Stimulated activated naive CD8-positive, alpha-beta T cell treated with anti-CD3 and anti-CD28 coated beads, Interleukin-15, amount 100 ng/mL, for 72 hours (primary cell): ENCODE data around the gene GOPC.
"Not testable (repeated sequence)": the region's sequence is repeated elsewhere in the genome, so short reads cannot be mapped to it uniquely, and the experiment has no call there.

Experiments used
- ATAC-seq: fragments of 150-1000 bp; cut with Tn5 transposase; 2 replicates; pipeline ENCODE4 v1.10.0; 2021; ENCODE audit warnings: mild to moderate bottlenecking, moderate library complexity
- DNase-seq, 2 donors: peaks; one replicate each; pipeline ENCODE4 v3.0.0; 2021 to 2022
- H3K27ac Mint-ChIP-seq, 2 donors: one replicate each; pipeline ENCODE4 v1.8.0; 2022; ENCODE audit warnings: mild to moderate bottlenecking in 2 of 2, mixed read lengths in 2 of 2, moderate library complexity in 2 of 2
- H3K27me3 Mint-ChIP-seq: one replicate; pipeline ENCODE4 v1.8.0; 2022; ENCODE audit warnings: mixed read lengths
- H3K4me1 Mint-ChIP-seq: one replicate; pipeline ENCODE4 v1.8.0; 2022; ENCODE audit warnings: mild to moderate bottlenecking, mixed read lengths
- H3K4me3 Mint-ChIP-seq, 2 donors: one replicate each; pipeline ENCODE4 v1.8.0; 2022; ENCODE audit warnings: mild to moderate bottlenecking in 2 of 2, mixed read lengths in 2 of 2, moderate library complexity in 1 of 2
- H3K9me3 Mint-ChIP-seq, 2 donors: one replicate each; pipeline ENCODE4 v1.8.0; 2022; ENCODE audit warnings: mixed read lengths in 2 of 2

Gene GOPC

GRCh38 chr6:117602151-117602898 lies at the start of gene GOPC:
TSS of gene GOPC (minus strand) at chr6:117602511. CDS start at chr6:117602288, 223 bp downstream.
- peak; percentile 91 to 97 for DNase-seq
- H3K4me3 Mint-ChIP-seq: peak within 1 kb of the TSS; percentile 99 to 100
- H3K27ac Mint-ChIP-seq: peak within 1 kb of the TSS; percentile 99 to 100
- H3K4me1 Mint-ChIP-seq: peaks cover 13% of the 10 kb centered on the region
- H3K9me3 Mint-ChIP-seq: no peaks in the 10 kb centered on the region
- no peaks in the 10 kb centered on the region for H3K27me3 Mint-ChIP-seq
- ATAC-seq: peak; percentile 96

GRCh38 chr6:117651984-117652383 lies 49.7 kb upstream of the GOPC start:
- not testable (repeated sequence) for H3K27me3 Mint-ChIP-seq, ATAC-seq, H3K9me3 Mint-ChIP-seq, H3K4me1 Mint-ChIP-seq, H3K4me3 Mint-ChIP-seq, DNase-seq, H3K27ac Mint-ChIP-seq

- DNase-seq (no peak), ATAC-seq (no peak)
- Mint-ChIP-seq H3K27me3 (no peaks in the 10 kb centered on the region), H3K4me3 (no peak overlapping the region), H3K4me1 (no peaks in the 10 kb centered on the region), H3K9me3 (no peaks in the 10 kb centered on the region), H3K27ac (no peak overlapping the region)
These were observed 40.7 kb upstream of the GOPC start for GRCh38 chr6:117642976-117643375.

GRCh38 chr6:117637770-117638169 lies 35.5 kb upstream of the GOPC start:
- ATAC-seq: no peak
- no peak overlapping the region for H3K27ac Mint-ChIP-seq
- no peak overlapping the region for H3K4me3 Mint-ChIP-seq
- DNase-seq: no peak
- H3K27me3 Mint-ChIP-seq: no peaks in the 10 kb centered on the region
- no peaks in the 10 kb centered on the region for H3K4me1 Mint-ChIP-seq
- no peaks in the 10 kb centered on the region for H3K9me3 Mint-ChIP-seq

GRCh38 chr6:117629119-117629660 lies 26.9 kb upstream of the GOPC start:
- Mint-ChIP-seq H3K9me3 (peaks cover 0 to 16% of the 10 kb centered on the region in 2 donors), H3K4me3 (no peak overlapping the region), H3K4me1 (no peaks in the 10 kb centered on the region), H3K27me3 (peaks cover 11% of the 10 kb centered on the region), H3K27ac (no peak overlapping the region)
- ATAC-seq: no peak
- no peak for DNase-seq

GRCh38 chr6:117627533-117627932 lies 25.2 kb upstream of the GOPC start:
- ATAC-seq (no peak), DNase-seq (no peak)
- Mint-ChIP-seq H3K4me1 (no peaks in the 10 kb centered on the region), H3K4me3 (no peak overlapping the region), H3K27me3 (peaks cover 11% of the 10 kb centered on the region), H3K27ac (no peak overlapping the region), H3K9me3 (peaks cover 5 to 16% of the 10 kb centered on the region in 2 donors)

- ATAC-seq (no peak), DNase-seq (no peak)
- H3K9me3 Mint-ChIP-seq: peaks cover 5 to 16% of the 10 kb centered on the region in 2 donors
- no peak overlapping the region for H3K4me3 Mint-ChIP-seq
- H3K4me1 Mint-ChIP-seq: no peaks in the 10 kb centered on the region
- peaks cover 4% of the 10 kb centered on the region for H3K27me3 Mint-ChIP-seq
- peak overlapping the region in 1 of 2 donors; percentile 36 for H3K27ac Mint-ChIP-seq
These were observed 22.7 kb upstream of the GOPC start for GRCh38 chr6:117624869-117625481.

GRCh38 chr6:117619178-117619577 lies 16.9 kb upstream of the GOPC start:
- DNase-seq (no peak), ATAC-seq (peak; percentile 74)
- no peak overlapping the region for H3K4me3 Mint-ChIP-seq
- no peaks in the 10 kb centered on the region for H3K27me3 Mint-ChIP-seq
- H3K4me1 Mint-ChIP-seq: peaks cover 19% of the 10 kb centered on the region
- H3K27ac Mint-ChIP-seq: peak overlapping the region in 1 of 2 donors; percentile 26
- peaks cover 16 to 22% of the 10 kb centered on the region in 2 donors for H3K9me3 Mint-ChIP-seq

GRCh38 chr6:117617210-117618035 lies 15.1 kb upstream of the GOPC start:
- H3K27ac Mint-ChIP-seq: peak overlapping the region; percentile 48 to 90
- H3K9me3 Mint-ChIP-seq: peaks cover 16 to 18% of the 10 kb centered on the region in 2 donors
- no peak for DNase-seq

GRCh38 chr6:117616391-117617209 lies 14.3 kb upstream of the GOPC start:
- H3K27me3 Mint-ChIP-seq: peaks cover 14% of the 10 kb centered on the region
- ATAC-seq (peak; percentile 75), DNase-seq (peak; percentile 8 to 57)
- peaks cover 16 to 18% of the 10 kb centered on the region in 2 donors for H3K9me3 Mint-ChIP-seq
- H3K27ac Mint-ChIP-seq: peak overlapping the region; percentile 31 to 52
- H3K4me1 Mint-ChIP-seq: peaks cover 37% of the 10 kb centered on the region
- H3K4me3 Mint-ChIP-seq: no peak overlapping the region

More at GRCh38 chr6:117617210-117618035, 15.1 kb upstream of the GOPC start:
- Mint-ChIP-seq H3K27me3 (peaks cover 5% of the 10 kb centered on the region), H3K4me1 (peaks cover 36% of the 10 kb centered on the region), H3K4me3 (no peak overlapping the region)
- ATAC-seq: no peak

- Mint-ChIP-seq H3K27me3 (peaks cover 14% of the 10 kb centered on the region), H3K27ac (peak overlapping the region; percentile 31 to 52), H3K9me3 (peaks cover 16 to 18% of the 10 kb centered on the region in 2 donors), H3K4me3 (no peak overlapping the region), H3K4me1 (peaks cover 37% of the 10 kb centered on the region)
- ATAC-seq (no peak), DNase-seq (no peak)
These were observed 13.6 kb upstream of the GOPC start for GRCh38 chr6:117615750-117616390.

GRCh38 chr6:117613920-117614560 lies 11.7 kb upstream of the GOPC start:
- ATAC-seq: peak; percentile 40
- no peak overlapping the region for H3K4me3 Mint-ChIP-seq
- H3K27ac Mint-ChIP-seq: no peak overlapping the region
- DNase-seq: no peak
- H3K4me1 Mint-ChIP-seq: peaks cover 37% of the 10 kb centered on the region
- peaks cover 22% of the 10 kb centered on the region for H3K27me3 Mint-ChIP-seq
- H3K9me3 Mint-ChIP-seq: peaks cover 16 to 18% of the 10 kb centered on the region in 2 donors

- DNase-seq (no peak), ATAC-seq (no peak)
- Mint-ChIP-seq H3K9me3 (no peaks in the 10 kb centered on the region), H3K4me3 (no peak overlapping the region), H3K4me1 (peaks cover 2% of the 10 kb centered on the region), H3K27ac (no peak overlapping the region), H3K27me3 (peaks cover 18% of the 10 kb centered on the region)
These were observed 5.2 kb upstream of the GOPC start for GRCh38 chr6:117607511-117607910.
